GM12874 (cell line): ENCODE measurements around the gene CHST12.
A peak's percentile ranks its signal among the peaks of the same experiment; 100 is the strongest.

Source experiments
- CTCF ChIP-seq: IDR thresholded peaks from 2 replicates; pipeline ENCODE4 v1.5.1; 2011; ENCODE audit warnings: low read depth, mild to moderate bottlenecking, control low read depth, low read length, moderate library complexity; ENCODE audit not compliant: insufficient read depth

The CHST12 gene

GRCh38 chr7:2445047-2445446 is 41.6 kb downstream of the CHST12 start:
- TF ChIP-seq CTCF = no peak

- no peak for TF ChIP-seq CTCF
Measured at GRCh38 chr7:2445898-2446555, 42.6 kb downstream of the CHST12 start.

- no peak for TF ChIP-seq CTCF
Measured at GRCh38 chr7:2446676-2447075, 43.3 kb downstream of the CHST12 start.

GRCh38 chr7:2450198-2451107 is 47.0 kb downstream of the CHST12 start:
- TF ChIP-seq CTCF = no peak

GRCh38 chr7:2451171-2452073 is 48.0 kb downstream of the CHST12 start:
- peak; percentile 96 for TF ChIP-seq CTCF

- TF ChIP-seq CTCF = no peak
Measured at GRCh38 chr7:2452074-2452507, 48.7 kb downstream of the CHST12 start.

GRCh38 chr7:2452643-2453270 is 49.3 kb downstream of the CHST12 start:
- no peak for TF ChIP-seq CTCF
